Mucosa of descending colon (tissue), 3 donors: ENCODE data around the gene KRTAP5-1. TPM values are rescaled to one million over a fixed set of nuclear protein-coding genes. Genes with fewer than 3 reads are reported as not detected.
A peak's percentile ranks its signal among the peaks of the same experiment; 100 is the strongest.
"Not testable (repeated sequence)": the region's sequence is repeated elsewhere in the genome, so short reads cannot be mapped to it uniquely, and the experiment has no call there.

ENCODE experiments used
- ATAC-seq: fragments of 200-7000 bp; cut with Tn5 transposase; one replicate; pipeline ENCODE4 v1.9.1; 2020; ENCODE audit warnings: mild to moderate bottlenecking, moderate library complexity
- DNase-seq, 3 donors: peaks; one replicate each; pipeline ENCODE4 v3.0.0-alpha.2; 2020
- H3K36me3 ChIP-seq: fragments of 200-600 bp; one replicate; pipeline ENCODE4 v1.8.0; 2021; ENCODE audit warnings: low read depth, mild to moderate bottlenecking
- H3K4me1 ChIP-seq: fragments of 200-600 bp; one replicate; pipeline ENCODE4 v1.8.0; 2021; ENCODE audit warnings: low read depth, mild to moderate bottlenecking
- H3K4me3 ChIP-seq: fragments of 200-600 bp; one replicate; pipeline ENCODE4 v1.8.0; 2021; ENCODE audit warnings: mild to moderate bottlenecking
- H3K9me3 ChIP-seq: fragments of 200-600 bp; one replicate; pipeline ENCODE4 v1.8.0; 2021; ENCODE audit warnings: mild to moderate bottlenecking
- CTCF ChIP-seq: fragments of 200-600 bp; IDR thresholded peaks from one replicate; pipeline ENCODE4 v1.8.0; 2022; ENCODE audit warnings: antibody characterized with exemption, mild to moderate bottlenecking
- intact Hi-C, 2 donors: fragments of 100-400 bp; cut with DNase I in 1 of 2; cut with micrococcal nuclease in 1 of 2; formaldehyde crosslinking; loops; one replicate each; pipeline versions ENCODE4 v1.11.0 to v1.11.1; 2022; cut with DNase I, micrococcal nuclease
- total RNA-seq, 3 donors: library from RNA; stranded (reverse); fragmentation: NEBNext Ultra II Directional in 2 of 3; extraction: Animal tissue kit (Norgen Biotek cat#: 25700) in 2 of 3; gene quantifications; one replicate each; pipeline versions ENCODE4 v1.2.1 to v1.2.4, GENCODE V29; 2021 to 2023
- donor health status: DM: no; HTN: no; CAD: no; lungs with moderate emphysema.
- donor health status: DM: no; HTN: no; CAD: no.
- donor health status: DM: no; HTN: yes; CAD: no.

The KRTAP5-1 gene
- total RNA-seq, 3 donors from 2014 or later = not detected

- ATAC-seq = no peak
- TF ChIP-seq CTCF = no peak
- intact Hi-C loops = no loop called here
- no peak for DNase-seq
- Histone ChIP-seq H3K4me1 (peaks cover 4% of the 10 kb centered on the region), H3K4me3 (no peak within 1 kb of the TSS), H3K9me3 (no peaks in the 10 kb centered on the region), H3K36me3 (no peaks in the 10 kb centered on the region)
Measured at GRCh38 chr11:1597994-1598380, 12.9 kb upstream of the KRTAP5-1 start, which contains the start of gene KRTAP5-2. Gene KRTAP5-2, minus strand, starts transcription at chr11:1598294. Its CDS starts 44 bp downstream, at chr11:1598250.

DNA sequence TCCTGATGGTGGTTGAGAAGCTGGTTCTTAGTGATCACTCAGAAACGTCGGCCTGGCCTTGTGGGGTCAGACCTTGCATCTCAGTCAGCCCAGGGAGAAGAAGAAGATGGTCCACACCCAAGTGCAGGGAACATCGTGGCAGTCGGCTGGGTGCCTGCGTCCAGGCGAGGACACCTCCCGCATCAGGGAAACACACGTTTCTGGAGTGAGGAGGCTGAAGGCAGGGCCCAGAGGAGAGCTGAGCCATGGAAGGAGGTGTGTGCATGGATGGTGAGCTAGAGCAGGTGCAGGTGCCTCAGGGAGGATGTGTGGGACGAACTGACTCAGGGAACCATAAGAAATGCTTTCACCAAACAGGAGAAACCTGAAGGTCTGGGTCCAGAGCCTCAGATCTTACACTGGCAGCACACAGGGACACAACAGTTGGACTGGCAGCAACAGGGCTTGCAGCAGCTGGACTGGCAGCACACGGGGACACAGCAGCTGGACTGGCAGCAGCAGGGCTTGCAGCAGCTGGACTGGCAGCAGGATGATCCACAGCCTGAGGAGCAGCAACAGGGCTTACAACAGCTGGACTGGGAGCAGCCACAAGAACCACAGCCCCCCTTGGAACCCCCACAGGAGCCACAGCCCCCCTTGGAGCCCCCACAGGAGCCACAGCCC is 12.4 kb upstream of the KRTAP5-1 start:
- no peaks in the 10 kb centered on the region for H3K9me3 ChIP-seq
- TF ChIP-seq CTCF = no peak
- H3K4me3 ChIP-seq = no peak overlapping the region
- H3K4me1 ChIP-seq = peaks cover 4% of the 10 kb centered on the region
- intact Hi-C loops = no loop called here
- DNase-seq = no peak
- no peak for ATAC-seq
- no peaks in the 10 kb centered on the region for H3K36me3 ChIP-seq

GRCh38 chr11:1596576-1597121 is 11.6 kb upstream of the KRTAP5-1 start:
- peak; percentile 89 for ATAC-seq

DNA sequence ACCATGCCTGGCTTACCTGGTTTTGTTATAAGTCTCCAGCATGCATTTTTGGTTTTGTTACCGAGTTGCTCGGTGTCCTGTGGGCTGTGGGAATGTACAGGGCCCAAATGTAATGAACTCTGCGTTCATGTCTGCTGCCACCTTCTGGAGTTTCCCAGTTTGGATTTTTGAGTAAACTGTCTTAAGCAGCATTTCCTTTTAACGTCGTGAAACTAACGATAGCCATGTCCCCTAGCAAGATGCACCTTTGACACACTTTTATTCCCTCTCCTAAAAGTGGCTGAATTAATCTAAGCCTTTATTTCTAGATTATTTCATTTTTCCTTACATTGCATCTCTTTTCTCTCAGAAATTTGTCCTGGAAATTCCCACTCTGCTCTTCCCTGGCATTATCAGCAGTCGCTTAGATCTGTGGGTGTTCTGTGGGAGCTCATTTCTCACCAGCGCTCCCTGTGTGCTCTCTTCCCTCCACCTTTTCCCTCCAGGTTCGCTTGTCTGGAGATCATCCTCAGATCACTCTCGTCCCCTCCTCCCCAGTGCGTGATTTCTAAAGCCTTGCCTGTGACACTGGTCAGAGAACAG is 11.0 kb upstream of the KRTAP5-1 start:
- H3K36me3 ChIP-seq, intact Hi-C loops, H3K4me3 ChIP-seq, H3K9me3 ChIP-seq, H3K4me1 ChIP-seq: not testable (repeated sequence)
- peak in 1 of 3 donors; percentile 41 for DNase-seq
- peak; percentile 65 for ATAC-seq

More at GRCh38 chr11:1596576-1597121, 11.6 kb upstream of the KRTAP5-1 start:
- H3K9me3 ChIP-seq, H3K36me3 ChIP-seq, H3K4me3 ChIP-seq, intact Hi-C loops, H3K4me1 ChIP-seq: not testable (repeated sequence)
- DNase-seq = peak in 2 of 3 donors; percentile 28 to 58

- DNase-seq (no peak), ATAC-seq (no peak)
- no peak overlapping the region for H3K4me3 ChIP-seq
- no peaks in the 10 kb centered on the region for H3K36me3 ChIP-seq
- TF ChIP-seq CTCF = no peak
- intact Hi-C loops = no loop called here
- H3K9me3 ChIP-seq = no peaks in the 10 kb centered on the region
- H3K4me1 ChIP-seq = peaks cover 10% of the 10 kb centered on the region
Measured at GRCh38 chr11:1592628-1593027, 7.5 kb upstream of the KRTAP5-1 start.

DNA sequence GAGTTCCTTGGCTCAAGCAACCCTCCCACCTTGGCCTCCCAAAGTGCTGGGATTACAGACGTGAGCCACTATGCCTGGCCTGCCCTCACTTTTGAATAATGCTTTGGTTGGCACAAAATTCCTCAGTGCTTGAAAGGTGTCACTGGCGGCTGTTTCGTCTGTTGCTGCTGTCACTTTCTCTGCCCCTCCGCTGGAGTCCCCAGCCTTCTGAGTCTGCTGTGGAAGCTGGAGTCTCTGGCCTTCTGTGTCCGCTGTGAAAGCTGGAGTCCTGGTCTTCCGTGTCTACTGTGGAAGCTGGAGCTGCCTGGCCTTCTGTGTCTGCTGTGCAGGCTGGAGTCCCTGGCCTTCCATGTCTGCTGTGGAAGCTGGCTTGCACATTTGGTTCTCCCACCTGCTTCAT is 4.9 kb upstream of the KRTAP5-1 start:
- Histone ChIP-seq H3K36me3 (no peaks in the 10 kb centered on the region), H3K4me3 (no peak overlapping the region), H3K9me3 (no peaks in the 10 kb centered on the region), H3K4me1 (peaks cover 6% of the 10 kb centered on the region)
- intact Hi-C loops = no loop called here
- DNase-seq = no peak
- TF ChIP-seq CTCF = no peak
- no peak for ATAC-seq

DNA sequence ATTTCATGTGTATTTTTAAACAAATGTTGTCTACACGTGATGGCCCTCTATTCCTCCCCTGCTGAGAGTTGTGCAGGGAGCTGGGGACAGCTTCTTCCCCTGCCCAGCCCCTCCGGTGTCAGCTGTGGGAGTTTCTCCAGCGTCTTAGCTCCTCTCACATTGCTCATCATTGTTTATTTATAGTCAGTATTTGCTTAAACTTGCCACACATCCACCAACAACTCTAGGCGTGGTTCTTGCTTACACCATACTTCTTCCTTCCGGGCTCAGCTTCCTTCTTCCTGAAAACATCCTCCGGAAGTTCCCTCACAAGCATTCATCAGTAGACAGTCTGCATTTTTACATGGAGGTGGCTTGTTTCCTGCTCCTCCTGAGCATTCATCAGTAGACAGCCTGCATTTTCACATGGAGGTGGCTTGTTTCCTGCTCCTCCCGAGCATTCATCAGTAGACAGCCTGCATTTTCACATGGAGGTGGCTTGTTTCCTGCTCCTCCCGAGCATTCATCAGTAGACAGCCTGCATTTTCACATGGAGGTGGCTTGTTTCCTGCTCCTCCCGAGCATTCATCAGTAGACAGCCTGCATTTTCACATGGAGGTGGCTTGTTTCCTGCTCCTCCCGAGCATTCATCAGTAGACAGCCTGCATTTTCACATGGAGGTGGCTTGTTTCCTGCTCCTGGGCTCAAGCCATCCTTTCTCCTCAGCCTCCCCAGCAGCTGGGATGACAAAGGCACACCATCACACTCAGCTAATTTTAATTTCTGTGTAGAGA is 4.3 kb upstream of the KRTAP5-1 start:
- H3K4me3 ChIP-seq, H3K9me3 ChIP-seq, DNase-seq, intact Hi-C loops, H3K4me1 ChIP-seq, H3K36me3 ChIP-seq: not testable (repeated sequence)
- peak; percentile 89 for ATAC-seq
